Anterior cingulate cortex (tissue), 58 donors: Measurements from ENCODE around the gene CABP4.

Experiments used
- DNase-seq, 58 donors: peaks; one replicate each; lab custom pipeline; 2025; lab: John Stamatoyannopoulos, UW

CABP4 gene

GRCh38 chr11:67455054-67455453 is at the start of gene CABP4:
Gene CABP4 (plus strand): TSS chr11:67455354. CDS start chr11:67455424, 70 bp downstream.
- no peak for DNase-seq

GRCh38 chr11:67405688-67406339 is 49.3 kb upstream of the CABP4 start:
- no peak for DNase-seq

GRCh38 chr11:67406420-67406968 is 48.7 kb upstream of the CABP4 start:
- DNase-seq, result no peak

DNA sequence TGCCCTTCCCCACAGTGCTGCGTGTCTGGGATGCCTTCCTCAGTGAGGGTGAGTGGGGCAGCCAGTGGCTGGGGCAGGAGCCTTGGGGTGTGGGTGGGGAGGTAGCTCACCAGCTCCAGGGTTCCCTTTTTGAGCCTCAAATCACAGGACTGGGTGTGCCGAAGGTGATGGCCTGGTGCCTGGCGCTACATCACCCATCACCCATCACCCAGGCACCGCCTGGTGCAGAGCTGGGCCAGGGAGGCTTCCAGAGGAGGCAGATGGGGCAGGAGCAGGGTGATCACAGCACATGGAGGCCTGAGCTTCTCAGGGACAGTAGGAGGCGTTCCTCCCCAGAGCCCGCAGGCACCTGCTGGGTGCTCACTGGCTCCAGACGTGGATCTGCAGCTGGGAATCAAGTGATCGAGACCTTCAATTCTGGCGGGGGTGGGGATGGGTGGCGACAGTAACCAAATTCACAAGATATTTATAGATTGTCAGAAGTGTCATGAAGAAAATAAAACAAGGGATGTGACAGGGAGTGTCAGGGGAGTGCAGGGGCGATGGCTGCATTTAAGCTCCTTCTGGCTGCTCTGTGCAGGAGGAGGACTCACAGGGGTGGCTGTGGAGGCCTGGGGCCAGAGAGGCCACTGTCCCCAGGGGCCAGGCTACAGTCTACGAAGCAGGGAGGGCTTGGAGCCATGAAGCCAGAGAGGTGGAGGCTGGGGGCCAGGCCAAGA is 48.0 kb upstream of the CABP4 start:
- peak in 44 of 58 donors; percentile 26 to 80 (median 46) for DNase-seq

GRCh38 chr11:67407688-67408163 is 47.4 kb upstream of the CABP4 start:
- DNase-seq, result no peak

- no peak for DNase-seq
Measured at GRCh38 chr11:67408437-67409200, 46.5 kb upstream of the CABP4 start.

- no peak for DNase-seq
Measured at GRCh38 chr11:67409261-67409666, 45.9 kb upstream of the CABP4 start.

GRCh38 chr11:67409781-67410368 is 45.3 kb upstream of the CABP4 start:
- DNase-seq, result peak in 2 of 58 donors; percentile 54 to 75

DNA sequence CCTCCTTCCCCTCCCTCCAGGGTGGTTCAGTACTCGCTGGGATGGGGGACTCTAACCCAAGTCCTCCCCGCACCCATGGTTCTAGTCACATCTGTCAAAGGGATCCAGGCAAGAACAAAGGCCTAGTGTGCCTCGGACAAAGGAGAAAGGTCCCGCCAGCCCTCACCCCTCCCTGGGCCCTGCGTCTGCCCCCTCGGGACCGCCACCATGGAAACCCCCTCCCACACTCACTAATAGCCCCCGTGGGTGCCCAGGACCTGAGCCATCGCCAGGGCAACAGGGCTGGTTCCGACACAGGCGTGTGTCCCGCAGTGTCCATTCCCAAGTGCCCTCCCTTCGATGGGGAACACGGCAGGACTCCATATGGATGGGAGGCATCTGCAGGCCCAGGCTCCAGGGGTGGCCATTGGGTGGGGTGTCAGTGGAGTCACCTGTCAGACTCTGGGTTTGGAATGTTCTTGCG is 44.8 kb upstream of the CABP4 start:
- DNase-seq, result peak in 49 of 58 donors; percentile 14 to 92 (median 73)

DNA sequence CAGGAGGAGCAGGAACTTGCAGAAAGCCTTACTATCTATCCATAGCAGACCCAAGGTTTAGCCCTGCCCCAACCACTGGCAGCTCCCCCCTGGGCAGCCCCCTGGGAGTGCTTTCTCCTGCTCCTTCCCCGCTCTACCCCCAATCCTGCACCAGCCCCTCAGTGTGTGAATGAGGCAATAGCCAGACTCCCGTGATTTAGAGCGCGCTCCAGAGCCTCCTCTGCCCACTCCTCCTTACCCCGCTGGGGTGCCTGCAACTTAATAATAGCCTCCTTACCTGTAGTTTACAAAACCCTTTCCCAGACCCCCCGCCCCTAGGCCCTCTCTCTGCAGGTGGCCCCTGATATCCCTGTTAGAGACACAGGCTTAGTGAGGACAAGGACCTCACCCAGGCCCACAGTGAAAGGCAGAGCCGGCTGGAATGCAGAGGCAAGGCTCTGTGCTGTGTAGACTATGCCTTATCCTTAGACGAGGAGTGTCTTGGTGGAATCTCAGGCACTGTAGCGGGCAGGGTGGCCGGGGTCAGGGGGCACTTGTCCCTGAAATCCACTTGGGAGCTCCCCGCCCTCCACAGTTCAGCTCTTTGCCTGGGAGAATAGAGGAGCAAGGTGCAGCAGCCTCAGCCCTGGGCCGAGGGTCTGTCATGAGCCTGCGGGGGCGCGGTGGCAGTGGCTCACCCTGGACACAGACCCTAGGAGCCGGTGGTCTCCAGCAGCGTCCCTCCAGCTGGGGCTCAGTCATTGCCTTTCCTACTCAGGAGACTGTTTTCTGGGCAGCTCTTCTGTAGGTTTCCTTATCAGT is 44.0 kb upstream of the CABP4 start:
- DNase-seq, result no peak

DNA sequence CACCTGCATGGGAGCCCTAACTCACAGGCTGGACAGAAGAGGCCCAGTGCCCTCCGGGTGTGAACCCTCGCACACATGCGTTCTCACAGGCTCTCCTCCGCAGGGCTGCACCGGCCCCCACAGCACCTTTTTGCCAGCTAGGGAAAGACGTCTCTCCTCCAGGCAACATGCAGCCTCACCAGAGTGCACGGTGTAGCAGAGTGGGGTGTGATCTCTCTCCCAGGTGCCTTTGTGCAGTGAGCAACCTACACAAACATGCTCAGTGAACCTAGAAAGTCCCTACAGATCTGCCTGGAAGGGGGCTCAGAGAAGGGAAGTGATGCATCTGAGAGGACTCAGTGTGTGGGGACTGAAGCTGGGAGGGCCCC is 43.4 kb upstream of the CABP4 start:
- DNase-seq, result peak in 1 of 58 donors; percentile 53

DNA sequence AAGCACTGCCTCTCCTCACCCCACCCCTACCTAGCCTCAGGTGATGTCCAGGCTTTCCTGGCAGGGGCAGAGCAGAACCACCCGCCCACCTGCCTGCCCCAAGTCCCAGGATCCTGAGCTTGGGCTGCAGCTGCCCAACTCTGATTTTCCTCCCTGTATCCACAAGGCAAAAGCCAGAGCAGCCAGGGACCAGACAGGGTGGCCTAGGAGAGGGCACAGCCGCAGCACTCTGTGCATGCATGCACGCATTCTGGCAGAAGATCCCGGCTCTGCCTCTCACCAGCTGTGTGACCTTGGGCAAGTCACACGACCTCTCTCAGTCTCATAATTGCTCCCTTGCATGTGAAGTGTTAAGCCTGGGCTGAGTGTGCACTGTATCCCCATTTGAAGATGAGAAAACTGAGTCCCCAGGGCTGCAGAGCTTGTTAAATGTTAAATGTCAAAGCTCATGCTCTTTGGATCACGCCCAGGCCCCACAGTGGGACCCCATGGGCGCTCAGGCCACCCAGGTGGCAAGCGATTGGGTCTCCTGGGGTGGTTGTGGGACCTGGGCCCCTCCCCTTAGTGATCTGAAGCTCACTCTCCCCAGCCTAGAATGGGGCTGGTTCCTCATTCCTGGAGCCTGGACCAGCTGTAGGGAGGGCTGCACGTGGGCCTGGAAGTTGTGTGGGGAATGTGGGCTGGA is 42.5 kb upstream of the CABP4 start:
- no peak for DNase-seq

GRCh38 chr11:67413266-67413849 is 41.8 kb upstream of the CABP4 start:
- peak in 1 of 58 donors; percentile 28 for DNase-seq

DNA sequence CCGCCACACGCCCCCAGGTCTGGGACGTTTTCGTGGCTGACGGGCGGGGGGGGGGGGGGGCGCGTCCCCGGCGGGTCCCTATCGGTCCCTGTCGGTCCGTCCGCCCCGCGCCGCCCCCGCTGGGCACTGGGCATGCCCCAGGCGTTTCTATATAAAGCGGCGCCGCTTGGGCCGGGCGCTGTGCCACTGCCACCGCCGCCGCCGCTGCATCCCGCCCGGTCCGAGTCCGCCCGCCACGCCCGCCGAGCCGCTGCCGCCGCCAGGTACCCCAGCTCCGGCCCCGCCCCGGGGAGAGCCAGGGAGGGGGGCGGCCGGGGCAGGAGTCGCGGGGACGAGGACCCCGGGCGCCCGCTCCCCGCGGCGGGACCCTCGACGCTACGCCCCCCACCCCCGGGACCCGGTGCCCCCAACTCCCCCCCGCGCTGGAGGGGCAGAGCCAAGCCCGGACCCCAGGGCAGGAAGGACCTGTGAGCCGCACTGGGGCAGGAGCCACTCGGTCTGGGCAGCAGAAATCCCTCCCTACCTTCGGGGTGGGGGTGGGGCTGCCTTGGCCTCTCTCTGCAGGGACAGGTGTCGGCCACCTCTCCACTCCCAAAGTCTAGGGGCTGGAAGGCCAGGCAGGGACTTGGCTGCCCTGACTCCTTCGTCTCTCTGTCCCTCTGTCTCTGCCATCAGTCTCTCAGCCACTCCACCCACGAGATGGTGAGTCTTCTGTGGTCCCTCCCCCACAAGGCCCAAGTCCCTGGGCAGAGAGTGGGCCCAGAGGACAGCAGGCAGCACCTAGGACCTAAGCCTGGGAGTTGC is 39.5 kb upstream of the CABP4 start, which contains the start of gene CARNS1:
CARNS1 (plus strand) TSS at position 178 of the 804 bp plus-strand sequence; CDS start at position 700, 522 bp downstream.
- peak in 39 of 58 donors; percentile 19 to 88 (median 70) for DNase-seq

DNA sequence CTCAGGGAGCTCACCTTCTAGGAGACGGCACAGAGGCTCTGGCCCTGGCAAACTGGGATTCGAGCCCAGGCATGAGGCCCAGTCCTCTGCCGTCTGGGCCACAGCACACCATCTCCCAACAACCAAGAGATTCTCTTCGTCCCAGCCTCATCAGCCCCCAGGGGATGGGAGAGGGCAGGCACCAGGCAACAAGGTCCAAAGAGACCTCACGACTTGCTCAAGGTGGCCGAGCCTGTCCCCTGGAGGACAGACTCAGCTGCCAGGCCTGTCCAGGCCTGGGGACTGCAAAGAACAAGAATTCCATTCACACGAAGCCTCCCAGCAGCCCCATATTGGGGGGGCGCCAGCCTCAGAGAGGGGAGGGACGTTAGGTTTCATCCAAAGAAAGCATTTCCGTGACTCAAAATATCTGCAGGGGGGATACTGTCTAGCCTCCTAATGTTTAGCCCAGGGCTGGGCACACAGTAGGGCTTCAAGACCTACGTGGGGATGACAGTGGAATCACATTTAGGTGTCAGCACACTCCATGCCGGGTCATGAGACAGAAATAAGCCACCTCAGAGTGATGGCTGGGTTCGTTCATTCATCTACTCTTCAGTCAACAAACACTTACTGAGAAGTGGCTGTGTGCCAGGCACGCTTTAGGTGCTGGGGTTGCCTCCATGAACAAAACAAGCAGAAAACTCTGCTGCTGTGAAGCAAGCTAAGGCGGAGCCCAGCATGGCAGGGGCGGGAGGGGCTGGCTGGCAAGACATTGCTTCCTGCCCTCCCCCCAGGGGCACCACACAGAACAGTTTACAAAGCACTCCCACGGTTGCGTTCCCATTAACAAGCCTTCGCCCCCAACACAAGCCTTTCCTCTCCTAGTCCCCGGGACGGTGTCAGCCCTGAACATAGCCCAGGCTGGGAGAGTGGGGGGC is 38.5 kb upstream of the CABP4 start:
- DNase-seq, result peak in 10 of 58 donors; percentile 17 to 69 (median 41)

DNA sequence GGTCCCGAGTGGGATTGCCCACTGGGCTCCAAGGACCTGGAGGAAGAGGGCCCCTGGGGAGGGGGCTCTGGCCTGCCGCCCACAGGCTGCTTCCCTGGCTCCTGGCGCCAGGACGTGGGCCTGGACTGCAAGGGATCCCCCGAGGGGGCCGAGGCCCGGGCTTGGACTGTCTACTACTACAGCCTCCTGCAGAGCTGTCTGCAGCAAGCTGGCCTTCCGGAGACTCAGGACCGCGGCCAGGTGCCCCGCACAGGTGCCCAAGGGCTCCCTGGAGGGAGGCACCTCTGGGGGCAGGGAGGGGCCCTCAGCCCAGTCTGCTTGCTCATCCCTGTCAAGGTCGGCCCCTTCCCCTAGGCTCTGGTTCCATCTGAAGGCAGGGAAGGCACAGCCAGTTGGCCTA is 37.7 kb upstream of the CABP4 start:
- no peak for DNase-seq
